ENCODE results near the gene DAP.

Gene DAP

GRCh38 chr5:10761933-10762775, 1.1 kb upstream of the DAP start:
- DNase-seq (ENCODE audit: low read depth) = no peak
- no peak for TF ChIP-seq CTCF (IDR thresholded peaks at IDR 0.05; ENCODE audit: low read depth, low read length, missing control alignments)
- peak overlapping the region; percentile 52 for H3K4me3 ChIP-seq (ENCODE audit: low read depth, low read length)
- in situ Hi-C loops (cut with HindIII; ENCODE audit: low sequenced_read_pairs) = no loop called here

- no peak for DNase-seq (ENCODE audit: low read depth)
- H3K4me3 ChIP-seq (ENCODE audit: low read depth, low read length) = peak overlapping the region; percentile 52
- in situ Hi-C loops (cut with HindIII; ENCODE audit: low sequenced_read_pairs) = no loop called here
Measured at GRCh38 chr5:10760921-10761184, 181 bp downstream of the DAP start.

GRCh38 chr5:10760096-10760920, 726 bp downstream of the DAP start:
- in situ Hi-C loops (cut with HindIII; ENCODE audit: low sequenced_read_pairs) = no loop called here
- no peak for TF ChIP-seq CTCF (IDR thresholded peaks at IDR 0.05; ENCODE audit: low read depth, low read length, missing control alignments)
- H3K4me3 ChIP-seq (ENCODE audit: low read depth, low read length) = peak overlapping the region; percentile 52
- DNase-seq (ENCODE audit: low read depth) = no peak

More at GRCh38 chr5:10760921-10761184, 181 bp downstream of the DAP start:
- no peak for TF ChIP-seq CTCF (IDR thresholded peaks at IDR 0.05; ENCODE audit: low read depth, low read length, missing control alignments)

- in situ Hi-C loops (cut with HindIII; ENCODE audit: low sequenced_read_pairs) = loop anchor here (10.0 kb wide), 1 partner anchor 96 kb away; no protein-coding TSS in a partner anchor
- no peak for DNase-seq (ENCODE audit: low read depth)
- no peak for TF ChIP-seq CTCF (IDR thresholded peaks at IDR 0.05; ENCODE audit: low read depth, low read length, missing control alignments)
- peak overlapping the region; percentile 52 for H3K4me3 ChIP-seq (ENCODE audit: low read depth, low read length)
Measured at GRCh38 chr5:10759111-10759510, 1.9 kb downstream of the DAP start.

GRCh38 chr5:10757922-10758555, 3.0 kb downstream of the DAP start:
- H3K4me3 ChIP-seq (ENCODE audit: low read depth, low read length) = no peak overlapping the region
- DNase-seq (ENCODE audit: low read depth) = no peak
- in situ Hi-C loops (cut with HindIII; ENCODE audit: low sequenced_read_pairs) = loop anchor here (10.0 kb wide), 1 partner anchor 97 kb away; no protein-coding TSS in a partner anchor
- TF ChIP-seq CTCF (IDR thresholded peaks at IDR 0.05; ENCODE audit: low read depth, low read length, missing control alignments) = no peak

- no peak for DNase-seq (ENCODE audit: low read depth)
- no peak for TF ChIP-seq CTCF (IDR thresholded peaks at IDR 0.05; ENCODE audit: low read depth, low read length, missing control alignments)
- H3K4me3 ChIP-seq (ENCODE audit: low read depth, low read length) = no peak overlapping the region
- in situ Hi-C loops (cut with HindIII; ENCODE audit: low sequenced_read_pairs) = loop anchor here (10.0 kb wide), 1 partner anchor 98 kb away; no protein-coding TSS in a partner anchor
Measured at GRCh38 chr5:10757043-10757442, 4.0 kb downstream of the DAP start.
